Activated CD4-positive, CD25-positive, alpha-beta regulatory T cell treated with anti-CD3 and anti-CD28 coated beads, Interleukin-2, amount 50 U/mL, for 16 hours (primary cell): Measurements from ENCODE around the gene NT5DC3.

Source experiments
- DNase-seq: peaks from one replicate; pipeline ENCODE4 v3.0.0-alpha.2; 2020; ENCODE audit warnings: low read depth, low spot score

Gene NT5DC3

DNA sequence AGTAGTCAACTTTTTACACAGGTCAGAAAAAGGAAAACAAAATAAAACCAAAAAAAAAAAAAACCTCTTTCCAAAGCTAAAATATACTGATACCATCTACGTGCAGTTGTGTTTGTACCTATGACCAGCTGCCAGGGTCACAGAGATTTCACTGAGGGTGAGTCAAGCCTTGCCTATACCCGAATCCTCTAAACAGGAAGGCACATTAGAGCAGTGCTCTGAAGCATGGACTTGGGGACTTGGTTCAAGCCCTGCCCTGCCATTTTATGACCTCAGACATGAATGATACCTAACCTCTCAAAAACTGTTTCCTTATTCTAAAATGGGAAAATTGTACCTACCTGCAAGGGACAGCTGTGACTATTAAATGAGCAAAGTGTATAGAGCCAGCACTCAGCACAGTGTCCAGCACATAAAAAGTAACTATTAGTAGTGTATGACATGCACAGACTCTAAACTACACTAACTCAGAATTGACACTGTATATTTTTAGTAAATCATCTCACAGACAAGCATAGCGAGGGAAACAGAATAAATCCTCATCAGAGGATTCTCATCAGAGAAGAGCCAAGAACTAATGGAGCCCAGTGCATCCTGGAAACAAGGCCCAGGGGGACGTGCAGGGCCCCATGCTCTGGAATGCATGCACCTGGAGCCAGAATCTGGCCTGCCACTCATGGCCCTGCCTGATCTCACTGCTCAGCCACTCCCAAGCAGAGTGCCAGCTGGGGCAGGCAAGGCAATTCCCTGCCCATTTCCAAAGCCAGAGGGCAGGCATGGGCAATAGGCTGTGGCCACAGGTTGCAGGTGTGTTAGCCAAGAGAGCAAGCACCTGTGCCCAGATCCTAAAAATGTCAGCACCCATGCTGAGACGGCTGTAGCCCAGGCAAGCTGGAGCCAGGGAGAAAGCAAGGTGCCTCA, 57.0 kb downstream of the NT5DC3 start:
- no peak for DNase-seq

DNA sequence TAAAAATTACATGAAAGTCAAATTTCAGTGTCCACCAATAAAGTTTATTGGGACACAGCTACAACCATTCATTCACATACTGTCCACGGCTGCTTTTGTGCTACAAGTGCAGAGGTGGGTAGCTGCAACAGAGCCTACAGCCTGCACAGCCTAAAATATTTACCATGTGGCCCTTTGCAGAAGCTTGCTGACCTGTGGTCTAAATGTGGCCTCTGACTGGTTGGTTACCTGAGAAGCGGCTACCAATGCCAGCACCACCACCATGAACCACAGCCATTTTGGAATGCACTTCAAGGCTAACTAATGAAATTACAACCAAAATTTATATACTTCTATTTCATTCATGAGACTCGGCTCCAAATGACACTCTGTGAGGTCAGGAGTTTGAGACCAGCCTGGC, 58.6 kb downstream of the NT5DC3 start:
- no peak for DNase-seq

DNA sequence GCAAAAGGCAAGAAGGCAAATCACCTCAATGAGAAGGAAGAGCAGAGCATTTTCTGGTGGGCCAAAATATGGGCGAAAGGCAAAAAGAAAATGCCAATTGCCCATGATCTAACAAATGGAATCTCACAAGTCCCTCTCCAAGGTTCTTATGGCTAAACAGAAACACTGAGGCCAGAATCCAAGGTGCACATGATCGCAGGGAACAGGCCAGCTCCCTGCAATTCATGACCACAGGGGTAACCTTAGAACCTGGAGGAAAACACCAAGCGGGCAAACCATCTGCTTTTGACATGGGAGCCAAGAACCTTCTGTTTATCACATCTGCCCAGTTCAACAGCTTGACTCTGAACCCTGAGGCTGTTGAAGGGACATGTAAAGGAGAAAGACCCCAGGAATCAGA, 60.0 kb downstream of the NT5DC3 start:
- DNase-seq, result no peak

DNA sequence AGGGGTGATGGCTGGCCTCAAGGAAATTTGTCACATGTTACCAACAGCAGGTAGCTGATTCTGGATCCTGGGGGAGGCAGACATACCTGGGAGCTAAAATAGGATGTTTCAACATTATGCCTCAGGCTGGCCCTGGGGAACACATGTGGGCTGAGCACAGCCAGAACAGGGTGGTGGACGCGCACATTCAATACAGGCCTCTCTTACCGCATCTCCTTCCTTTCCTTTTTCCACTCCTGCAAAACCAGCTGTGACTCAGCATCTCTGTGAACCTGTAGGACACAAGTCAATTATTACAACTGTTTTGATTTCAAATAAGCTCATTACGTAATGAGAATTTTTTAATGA, 61.0 kb downstream of the NT5DC3 start:
- DNase-seq, result no peak

DNA sequence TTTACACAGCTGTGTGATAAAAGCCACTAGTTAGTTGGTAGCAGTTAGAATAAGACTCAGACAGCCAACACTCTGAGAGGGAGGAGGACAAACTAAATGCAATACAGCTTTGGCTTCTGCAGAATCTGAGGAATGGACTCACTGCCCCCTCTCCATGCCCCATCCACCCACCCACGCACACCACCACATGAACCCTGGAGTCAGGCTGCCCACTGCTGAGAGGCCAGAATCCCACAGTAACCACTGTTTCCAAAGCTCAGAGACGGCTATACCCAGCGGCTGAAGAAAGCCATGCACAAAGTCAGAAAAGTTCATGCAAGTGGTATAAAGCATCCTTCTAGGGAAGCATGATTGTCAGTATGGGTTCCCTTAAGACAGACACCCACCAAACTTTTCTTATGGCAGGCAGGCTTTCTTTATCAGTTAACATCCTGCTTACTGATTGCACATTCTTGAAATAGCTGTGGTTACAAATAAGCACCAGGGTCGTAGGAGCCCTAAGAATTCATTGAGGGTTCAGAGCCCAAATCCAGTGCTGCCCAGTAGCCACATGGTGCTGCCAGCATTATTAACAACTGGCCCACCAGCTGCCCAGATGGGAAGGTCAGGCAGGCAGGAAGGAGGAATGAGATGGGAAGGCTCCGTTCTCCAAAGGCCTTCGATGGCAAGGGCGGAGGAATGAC, 61.5 kb downstream of the NT5DC3 start:
- DNase-seq, result no peak

GRCh38 chr12:103778781-103779180, 62.3 kb downstream of the NT5DC3 start:
- DNase-seq, result no peak

DNA sequence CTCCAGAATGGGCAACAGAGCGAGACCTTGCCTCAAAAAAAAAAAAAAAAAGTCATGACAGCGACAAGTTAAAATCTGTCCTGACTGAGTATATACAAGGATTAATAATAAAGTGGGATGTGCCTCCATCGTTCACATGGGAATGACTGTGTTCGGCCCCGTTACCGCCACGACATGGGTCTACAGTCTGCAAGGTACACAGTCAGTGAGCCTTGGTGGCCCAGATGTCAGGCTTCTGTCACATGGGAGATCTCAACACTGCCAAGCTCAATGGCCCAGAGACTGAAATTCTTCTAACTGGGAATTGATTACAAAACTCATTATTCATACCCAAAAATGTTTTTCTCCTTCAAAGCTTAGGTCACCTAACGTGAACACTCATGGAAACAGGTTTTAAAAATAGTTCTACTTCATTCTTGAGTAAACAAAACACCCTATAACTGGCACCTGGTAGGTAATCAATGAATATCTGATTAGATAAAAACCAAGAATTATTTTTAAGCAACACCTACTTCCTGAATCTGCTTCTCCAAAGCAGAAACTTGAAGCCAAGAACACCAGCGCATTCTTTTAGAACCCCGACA, 66.0 kb downstream of the NT5DC3 start:
- DNase-seq, result no peak

DNA sequence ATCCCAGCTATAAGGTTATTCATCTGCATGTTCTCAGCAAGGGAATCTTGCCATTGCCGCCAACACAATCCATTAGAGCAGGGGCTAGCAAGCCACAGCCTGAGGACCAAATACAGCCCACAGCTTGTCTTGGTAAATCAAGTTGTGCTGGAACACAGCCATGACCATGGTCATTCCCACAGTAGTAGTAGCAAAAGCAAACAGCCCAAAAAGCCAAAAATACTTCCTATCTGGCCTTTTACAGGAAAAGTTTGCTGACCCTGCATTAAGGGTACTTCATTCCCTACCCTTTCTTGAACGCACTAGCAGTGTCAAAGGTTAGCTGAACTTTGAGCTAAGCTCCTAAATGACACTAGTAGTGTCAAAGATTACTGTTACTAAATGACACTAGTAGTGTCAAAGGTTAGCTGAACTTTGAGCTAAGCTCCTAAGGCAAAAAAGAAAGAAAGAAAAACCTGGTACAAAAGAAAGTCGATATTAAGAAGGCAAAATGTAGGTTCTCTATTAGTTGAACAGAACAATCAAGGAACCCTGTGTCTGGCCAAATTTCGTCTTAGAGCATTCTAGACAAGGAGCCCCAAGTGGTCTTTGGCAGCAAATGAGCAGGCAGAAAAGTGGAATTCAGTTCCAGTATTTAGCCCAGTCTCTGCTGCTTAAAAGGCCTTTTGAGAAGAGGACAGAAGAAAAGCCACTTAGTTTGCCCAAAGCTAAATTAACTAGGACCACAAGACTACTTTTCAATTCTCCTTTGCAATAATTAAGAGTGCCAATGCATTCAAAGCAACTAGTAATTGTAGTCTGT, 67.7 kb downstream of the NT5DC3 start:
- DNase-seq, result no peak

- DNase-seq, result no peak
These were observed 68.5 kb downstream of the NT5DC3 start for GRCh38 chr12:103772367-103773108.

DNA sequence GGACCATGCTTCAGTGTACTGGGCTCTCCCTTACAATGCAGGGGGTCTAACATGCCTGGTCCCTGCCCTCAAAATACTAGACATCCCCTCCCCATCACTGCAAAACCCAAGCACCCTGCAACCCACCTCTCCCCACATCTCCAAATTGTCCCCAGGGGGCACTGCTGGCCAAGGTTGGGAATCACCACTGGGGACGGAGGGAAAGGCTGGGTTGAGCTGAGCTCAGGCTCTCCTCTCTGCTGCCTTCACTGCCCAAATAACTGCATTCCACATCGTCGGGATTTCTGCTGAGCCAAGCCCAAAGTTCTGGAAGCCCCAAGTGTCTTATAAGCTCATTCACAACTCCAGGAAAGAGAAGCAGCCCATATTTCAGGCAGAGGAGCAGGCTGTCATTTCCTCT, 69.6 kb downstream of the NT5DC3 start:
- DNase-seq, result no peak

GRCh38 chr12:103769240-103769945, 71.6 kb downstream of the NT5DC3 start:
- DNase-seq, result no peak

DNA sequence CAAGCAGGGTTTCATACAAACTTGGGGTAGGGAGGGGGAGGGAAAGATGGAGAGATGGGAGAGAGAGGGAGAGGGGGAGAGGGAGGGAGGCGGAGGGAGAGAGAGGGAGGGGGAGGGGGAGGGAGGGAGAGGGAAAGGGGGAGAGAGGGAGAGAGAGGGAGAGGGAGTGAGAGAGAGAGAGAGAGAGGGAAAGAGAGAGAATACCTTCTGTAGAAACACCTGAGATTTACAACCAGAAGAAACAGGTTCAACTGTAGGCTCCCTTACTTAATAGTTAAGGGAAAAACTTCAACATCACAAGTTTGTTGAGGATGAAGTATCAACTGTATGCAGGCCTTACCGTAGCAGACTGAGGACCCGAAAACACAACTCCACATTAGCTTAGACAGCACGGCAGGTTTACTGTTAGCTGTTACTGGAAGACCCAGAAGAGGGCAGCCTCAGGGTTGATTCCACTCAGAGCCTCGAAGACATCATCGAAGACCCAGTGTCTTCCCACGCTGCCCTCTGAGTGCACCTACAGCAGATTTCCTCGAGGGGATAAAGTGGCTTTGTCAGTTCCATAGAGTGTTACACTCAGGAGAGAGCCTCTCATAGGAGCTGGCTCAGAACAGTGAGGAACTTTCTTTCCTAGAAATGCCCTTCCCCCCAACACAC, 72.4 kb downstream of the NT5DC3 start:
- DNase-seq, result no peak

GRCh38 chr12:103766028-103766427, 75.0 kb downstream of the NT5DC3 start:
- no peak for DNase-seq

DNA sequence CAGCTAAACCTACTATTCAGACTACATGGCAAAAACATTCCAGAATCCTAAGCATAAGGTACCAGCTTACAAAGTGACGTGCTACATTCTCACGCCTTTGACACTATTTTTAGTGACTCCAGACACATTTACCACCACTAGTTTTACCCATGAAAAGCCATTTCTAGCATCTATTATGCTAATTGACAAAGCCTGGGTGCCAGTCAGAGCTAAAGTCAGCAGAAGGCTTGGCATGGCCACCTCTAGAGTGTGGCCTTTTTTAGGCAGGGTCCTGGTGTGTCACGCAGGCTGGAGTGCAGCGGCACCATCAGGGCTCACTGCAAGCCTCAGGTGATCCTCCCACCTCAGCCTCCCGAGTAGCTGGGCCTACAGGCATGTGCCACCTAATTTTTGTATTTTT, 75.7 kb downstream of the NT5DC3 start:
- no peak for DNase-seq

DNA sequence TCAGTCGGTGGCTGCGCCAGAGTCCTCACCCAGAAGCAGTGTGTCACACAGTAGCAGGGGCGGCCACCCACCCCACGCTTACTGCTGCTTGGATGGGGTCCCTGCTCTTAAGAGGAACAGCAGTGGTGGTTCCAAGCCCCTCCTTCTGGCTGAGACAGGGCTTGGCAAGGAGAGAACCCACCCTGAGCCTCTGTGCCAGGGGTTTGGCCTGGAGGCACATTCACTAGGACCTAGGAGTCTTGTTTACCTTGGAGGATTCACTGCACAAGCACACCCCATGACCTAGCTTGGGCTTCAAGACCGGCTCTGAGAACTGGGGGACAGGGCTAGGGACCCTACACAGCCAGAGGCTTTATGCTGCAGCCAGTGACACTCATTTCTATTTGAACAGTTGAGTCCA, 78.6 kb downstream of the NT5DC3 start:
- DNase-seq, result no peak

- DNase-seq, result no peak
These were observed 82.5 kb downstream of the NT5DC3 start for GRCh38 chr12:103758310-103759089.

GRCh38 chr12:103757248-103757647, 83.8 kb downstream of the NT5DC3 start:
- no peak for DNase-seq

GRCh38 chr12:103756443-103756842, 84.6 kb downstream of the NT5DC3 start:
- no peak for DNase-seq

- no peak for DNase-seq
These were observed 85.6 kb downstream of the NT5DC3 start for GRCh38 chr12:103755425-103755824.
